IPS DF 6.9 (cell line): ENCODE measurements around the gene RAP1A.
"Not testable (repeated sequence)": the region's sequence is repeated elsewhere in the genome, so short reads cannot be mapped to it uniquely, and the experiment has no call there.

Source experiments
- DNase-seq: peaks from one replicate; pipeline ENCODE4 v3.0.0-alpha.2; 2013; ENCODE audit warnings: low read depth, low spot score
- H3K27ac ChIP-seq: one replicate; pipeline ENCODE4 v1.5.1; 2013; ENCODE audit warnings: low read length, control low read depth
- H3K27me3 ChIP-seq: 2 replicates; pipeline ENCODE4 v1.6.1; 2013; ENCODE audit warnings: mild to moderate bottlenecking, low read length; ENCODE audit not compliant: control insufficient read depth, insufficient read depth
- H3K36me3 ChIP-seq: 2 replicates; pipeline ENCODE4 v1.6.1; 2013; ENCODE audit warnings: low read length; ENCODE audit not compliant: control insufficient read depth, insufficient read depth
- H3K4me1 ChIP-seq: 2 replicates; pipeline ENCODE4 v1.6.1; 2013; ENCODE audit warnings: low read length; ENCODE audit not compliant: control insufficient read depth, insufficient read depth
- H3K4me3 ChIP-seq: 2 replicates; pipeline ENCODE4 v1.5.1; 2013; ENCODE audit warnings: mild to moderate bottlenecking, low read length
- H3K9me3 ChIP-seq: 2 replicates; pipeline ENCODE4 v1.6.1; 2013; ENCODE audit warnings: low read length, inconsistent platforms; ENCODE audit not compliant: control insufficient read depth, insufficient read depth
- WGBS: extraction: QIAGEN DNeasy Blood & Tissue Kit; methylation state at CpG from one replicate; pipeline ENCODE4 v1.1.7; 2013; ENCODE audit warnings: mixed read lengths, missing lambda C conversion rate; ENCODE audit not compliant: insufficient read length, insufficient coverage; 5-methylcytosine and 5-hydroxymethylcytosine counted together

Gene RAP1A

GRCh38 chr1:111660204-111661150, 40.9 kb downstream of the RAP1A start:
- H3K9me3 ChIP-seq: no peaks in the 10 kb centered on the region
- H3K36me3 ChIP-seq: no peaks in the 10 kb centered on the region
- no peak for DNase-seq
- no peak overlapping the region for H3K27ac ChIP-seq
- H3K27me3 ChIP-seq: no peaks in the 10 kb centered on the region
- H3K4me1 ChIP-seq: no peaks in the 10 kb centered on the region
- no peak overlapping the region for H3K4me3 ChIP-seq
- WGBS: no CpG with 5 or more reads among the region's 5 CpGs

- H3K27ac ChIP-seq: no peak overlapping the region
- no peaks in the 10 kb centered on the region for H3K4me1 ChIP-seq
- H3K27me3 ChIP-seq: no peaks in the 10 kb centered on the region
- H3K4me3 ChIP-seq: no peak overlapping the region
- no CpG with 5 or more reads among the region's 1 CpG for WGBS
- DNase-seq: no peak
- H3K36me3 ChIP-seq: no peaks in the 10 kb centered on the region
- no peaks in the 10 kb centered on the region for H3K9me3 ChIP-seq
Measured at GRCh38 chr1:111664652-111665051, 45.1 kb downstream of the RAP1A start.

GRCh38 chr1:111665497-111665896, 45.9 kb downstream of the RAP1A start:
- no peaks in the 10 kb centered on the region for H3K4me1 ChIP-seq
- no peaks in the 10 kb centered on the region for H3K36me3 ChIP-seq
- no peak overlapping the region for H3K4me3 ChIP-seq
- no peaks in the 10 kb centered on the region for H3K27me3 ChIP-seq
- no peaks in the 10 kb centered on the region for H3K9me3 ChIP-seq
- DNase-seq: no peak
- no peak overlapping the region for H3K27ac ChIP-seq

GRCh38 chr1:111666828-111667227, 47.2 kb downstream of the RAP1A start:
- Histone ChIP-seq H3K27me3 (no peaks in the 10 kb centered on the region), H3K4me1 (no peaks in the 10 kb centered on the region), H3K9me3 (no peaks in the 10 kb centered on the region), H3K27ac (no peak overlapping the region), H3K4me3 (no peak overlapping the region), H3K36me3 (no peaks in the 10 kb centered on the region)
- no CpG with 5 or more reads among the region's 1 CpG for WGBS
- no peak for DNase-seq

- Histone ChIP-seq H3K9me3 (no peaks in the 10 kb centered on the region), H3K27ac (no peak overlapping the region)
Measured at GRCh38 chr1:111669268-111669667, 49.7 kb downstream of the RAP1A start.

GRCh38 chr1:111671852-111672251, 52.3 kb downstream of the RAP1A start:
- Histone ChIP-seq H3K27me3 (no peaks in the 10 kb centered on the region), H3K4me3 (no peak overlapping the region), H3K9me3 (no peaks in the 10 kb centered on the region), H3K27ac (no peak overlapping the region), H3K36me3 (no peaks in the 10 kb centered on the region), H3K4me1 (no peaks in the 10 kb centered on the region)
- no peak for DNase-seq

More at GRCh38 chr1:111669268-111669667, 49.7 kb downstream of the RAP1A start:
- no CpG with 5 or more reads among the region's 1 CpG for WGBS
- Histone ChIP-seq H3K4me1 (no peaks in the 10 kb centered on the region), H3K36me3 (no peaks in the 10 kb centered on the region), H3K27me3 (no peaks in the 10 kb centered on the region), H3K4me3 (no peak overlapping the region)
- no peak for DNase-seq

- WGBS: no CpG with 5 or more reads among the region's 2 CpGs
- no peaks in the 10 kb centered on the region for H3K36me3 ChIP-seq
- H3K27ac ChIP-seq: no peak overlapping the region
- H3K27me3 ChIP-seq: no peaks in the 10 kb centered on the region
- no peak overlapping the region for H3K4me3 ChIP-seq
- no peak for DNase-seq
- H3K4me1 ChIP-seq: no peaks in the 10 kb centered on the region
- H3K9me3 ChIP-seq: no peaks in the 10 kb centered on the region
Measured at GRCh38 chr1:111672331-111672730, 52.7 kb downstream of the RAP1A start.

GRCh38 chr1:111677604-111678003, 58.0 kb downstream of the RAP1A start:
- Histone ChIP-seq H3K4me1 (no peaks in the 10 kb centered on the region), H3K9me3 (no peaks in the 10 kb centered on the region), H3K4me3 (no peak overlapping the region), H3K36me3 (no peaks in the 10 kb centered on the region), H3K27me3 (no peaks in the 10 kb centered on the region), H3K27ac (no peak overlapping the region)
- WGBS: no CpG with 5 or more reads among the region's 6 CpGs
- no peak for DNase-seq

GRCh38 chr1:111679541-111679940, 60.0 kb downstream of the RAP1A start:
- Histone ChIP-seq H3K36me3 (no peaks in the 10 kb centered on the region), H3K9me3 (no peaks in the 10 kb centered on the region), H3K27me3 (no peaks in the 10 kb centered on the region), H3K4me1 (no peaks in the 10 kb centered on the region), H3K27ac (no peak overlapping the region), H3K4me3 (no peak overlapping the region)
- no peak for DNase-seq
- no CpG with 5 or more reads among the region's 2 CpGs for WGBS

- not testable (repeated sequence) for H3K4me1 ChIP-seq, H3K4me3 ChIP-seq, H3K36me3 ChIP-seq, DNase-seq, H3K27me3 ChIP-seq, H3K27ac ChIP-seq, H3K9me3 ChIP-seq
- WGBS: no CpG with 5 or more reads among the region's 9 CpGs
Measured at GRCh38 chr1:111680212-111680800, 60.7 kb downstream of the RAP1A start.
